ENCODE measurements around the gene FRMD7. TPM values are rescaled to one million over a fixed set of nuclear protein-coding genes. Genes with fewer than 3 reads are reported as not detected.
"Not testable (repeated sequence)": the region's sequence is repeated elsewhere in the genome, so short reads cannot be mapped to it uniquely, and the experiment has no call there.

FRMD7 gene
- total RNA-seq, 1 experiment from 2014 or later: not detected

DNA sequence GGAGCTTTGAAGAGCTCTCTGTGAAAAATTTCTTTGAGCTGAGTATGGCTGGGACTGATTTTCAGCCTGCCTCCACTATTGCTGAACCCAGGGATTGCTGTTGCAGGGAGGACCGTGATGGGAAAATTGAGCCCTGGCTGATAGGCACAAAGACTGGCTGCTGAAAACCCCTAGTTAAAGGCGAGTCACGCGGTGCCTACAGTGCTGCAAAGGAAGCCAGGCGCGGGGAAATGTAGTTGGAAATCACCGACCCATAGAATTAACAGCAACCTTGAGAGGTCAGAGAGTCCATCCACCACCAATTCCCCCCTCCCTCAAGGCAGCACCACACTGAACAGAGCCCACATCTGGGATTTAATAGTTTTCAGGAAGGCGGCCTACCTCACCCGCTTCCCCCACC, 26.0 kb downstream of the FRMD7 start:
- POLR2A ChIA-PET (ENCODE audit: low non-redundant PET): no interaction called here
- Histone ChIP-seq H3K4me1 (ENCODE audit: insufficient read depth, low read length, poor library complexity, severe bottlenecking) (no peaks in the 10 kb centered on the region), H3K4me3 (ENCODE audit: low read depth, low read length, poor library complexity, severe bottlenecking) (no peak overlapping the region), H3K9me3 (ENCODE audit: low read depth, low read length, poor library complexity, severe bottlenecking) (no peaks in the 10 kb centered on the region), H3K36me3 (ENCODE audit: insufficient read depth, low read length, poor library complexity, severe bottlenecking) (no peaks in the 10 kb centered on the region), H3K27ac (ENCODE audit: low read depth, low read length, poor library complexity, severe bottlenecking) (no peak overlapping the region), H3K27me3 (replicated peaks; ENCODE audit: insufficient read depth, low read depth, low read length, poor library complexity) (peaks cover 19% of the 10 kb centered on the region)
- CTCF ChIA-PET: no interaction called here
- TF ChIP-seq, protein P1, sequence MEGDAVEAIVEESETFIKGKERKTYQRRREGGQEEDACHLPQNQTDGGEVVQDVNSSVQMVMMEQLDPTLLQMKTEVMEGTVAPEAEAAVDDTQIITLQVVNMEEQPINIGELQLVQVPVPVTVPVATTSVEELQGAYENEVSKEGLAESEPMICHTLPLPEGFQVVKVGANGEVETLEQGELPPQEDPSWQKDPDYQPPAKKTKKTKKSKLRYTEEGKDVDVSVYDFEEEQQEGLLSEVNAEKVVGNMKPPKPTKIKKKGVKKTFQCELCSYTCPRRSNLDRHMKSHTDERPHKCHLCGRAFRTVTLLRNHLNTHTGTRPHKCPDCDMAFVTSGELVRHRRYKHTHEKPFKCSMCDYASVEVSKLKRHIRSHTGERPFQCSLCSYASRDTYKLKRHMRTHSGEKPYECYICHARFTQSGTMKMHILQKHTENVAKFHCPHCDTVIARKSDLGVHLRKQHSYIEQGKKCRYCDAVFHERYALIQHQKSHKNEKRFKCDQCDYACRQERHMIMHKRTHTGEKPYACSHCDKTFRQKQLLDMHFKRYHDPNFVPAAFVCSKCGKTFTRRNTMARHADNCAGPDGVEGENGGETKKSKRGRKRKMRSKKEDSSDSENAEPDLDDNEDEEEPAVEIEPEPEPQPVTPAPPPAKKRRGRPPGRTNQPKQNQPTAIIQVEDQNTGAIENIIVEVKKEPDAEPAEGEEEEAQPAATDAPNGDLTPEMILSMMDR (conservative IDR thresholded peaks at IDR 0.05; ENCODE audit: low read depth, low read length): no peak
- TF ChIP-seq EZH2 (IDR thresholded peaks at IDR 0.05; ENCODE audit: borderline replicate concordance, low read depth, low read length, poor library complexity, severe bottlenecking): no peak
- no TSS peak for BruUV-seq (replicated peaks)
- intact Hi-C loops (cut with micrococcal nuclease; ENCODE audit: unreplicated experiment): no loop called here
- no peak for DNase-seq (ENCODE audit: low spot score)

DNA sequence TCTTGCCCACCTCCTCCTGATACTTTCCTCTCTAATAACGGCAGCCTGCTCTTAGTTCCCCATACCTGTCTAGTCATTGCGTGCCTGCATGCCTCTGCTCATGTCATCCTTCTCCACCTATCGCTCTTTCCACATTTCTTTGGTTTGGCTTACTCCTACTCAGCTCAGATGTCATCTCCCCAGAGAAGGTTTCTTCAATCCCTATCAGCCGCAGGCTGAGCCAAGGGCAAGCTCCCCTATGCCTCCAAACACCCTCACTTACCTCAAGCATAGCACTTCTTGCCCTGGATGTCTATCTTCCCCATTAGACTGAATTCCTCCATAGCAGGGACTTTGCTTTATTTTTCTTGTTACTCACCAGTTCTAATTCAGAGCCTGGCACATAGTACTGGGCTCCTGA, 26.6 kb downstream of the FRMD7 start:
- no peaks in the 10 kb centered on the region for H3K36me3 ChIP-seq (ENCODE audit: insufficient read depth, low read length, poor library complexity, severe bottlenecking)
- intact Hi-C loops (cut with micrococcal nuclease; ENCODE audit: unreplicated experiment): no loop called here
- peaks cover 19% of the 10 kb centered on the region for H3K27me3 ChIP-seq (replicated peaks; ENCODE audit: insufficient read depth, low read depth, low read length, poor library complexity)
- H3K4me3 ChIP-seq (ENCODE audit: low read depth, low read length, poor library complexity, severe bottlenecking): no peak overlapping the region
- no peak for DNase-seq (ENCODE audit: low spot score)
- H3K9me3 ChIP-seq (ENCODE audit: low read depth, low read length, poor library complexity, severe bottlenecking): no peaks in the 10 kb centered on the region
- BruUV-seq (replicated peaks): no TSS peak
- no peak overlapping the region for H3K27ac ChIP-seq (ENCODE audit: low read depth, low read length, poor library complexity, severe bottlenecking)
- no peaks in the 10 kb centered on the region for H3K4me1 ChIP-seq (ENCODE audit: insufficient read depth, low read length, poor library complexity, severe bottlenecking)
- TF ChIP-seq, protein P1 (conservative IDR thresholded peaks at IDR 0.05; ENCODE audit: low read depth, low read length): no peak
- TF ChIP-seq EZH2 (IDR thresholded peaks at IDR 0.05; ENCODE audit: borderline replicate concordance, low read depth, low read length, poor library complexity, severe bottlenecking): no peak
- CTCF ChIA-PET: no interaction called here
- POLR2A ChIA-PET (ENCODE audit: low non-redundant PET): no interaction called here

DNA sequence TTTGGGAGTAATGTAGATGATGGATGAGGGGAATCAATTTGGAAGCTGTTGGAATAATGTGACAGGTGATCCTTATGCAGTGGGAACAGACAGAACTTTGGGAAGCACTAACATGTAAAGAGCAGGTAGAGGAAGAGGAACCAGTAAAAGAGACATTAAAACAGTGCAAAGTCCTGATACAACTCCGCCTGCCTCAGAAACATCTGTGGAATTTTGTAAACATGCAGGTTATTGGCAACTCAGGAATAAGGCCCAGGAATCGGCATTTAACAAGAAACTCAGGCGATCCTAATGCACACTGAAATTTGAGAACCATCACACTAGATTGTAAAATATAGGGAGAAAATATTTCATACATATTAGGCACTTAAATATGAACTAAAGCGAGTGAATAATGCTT, 29.1 kb downstream of the FRMD7 start:
- H3K9me3 ChIP-seq (ENCODE audit: low read depth, low read length, poor library complexity, severe bottlenecking); CTCF ChIA-PET; DNase-seq (ENCODE audit: low spot score); H3K36me3 ChIP-seq (ENCODE audit: insufficient read depth, low read length, poor library complexity, severe bottlenecking); H3K4me1 ChIP-seq (ENCODE audit: insufficient read depth, low read length, poor library complexity, severe bottlenecking); BruUV-seq (replicated peaks); H3K27ac ChIP-seq (ENCODE audit: low read depth, low read length, poor library complexity, severe bottlenecking); H3K4me3 ChIP-seq (ENCODE audit: low read depth, low read length, poor library complexity, severe bottlenecking); intact Hi-C loops (cut with micrococcal nuclease; ENCODE audit: unreplicated experiment): not testable (repeated sequence)
- peaks cover 16% of the 10 kb centered on the region for H3K27me3 ChIP-seq (replicated peaks; ENCODE audit: insufficient read depth, low read depth, low read length, poor library complexity)
- POLR2A ChIA-PET (ENCODE audit: low non-redundant PET): interaction anchor here (0.6 kb wide), 1 partner anchor 1055 kb away, joined by 3 read pairs; no protein-coding TSS in a partner anchor

DNA sequence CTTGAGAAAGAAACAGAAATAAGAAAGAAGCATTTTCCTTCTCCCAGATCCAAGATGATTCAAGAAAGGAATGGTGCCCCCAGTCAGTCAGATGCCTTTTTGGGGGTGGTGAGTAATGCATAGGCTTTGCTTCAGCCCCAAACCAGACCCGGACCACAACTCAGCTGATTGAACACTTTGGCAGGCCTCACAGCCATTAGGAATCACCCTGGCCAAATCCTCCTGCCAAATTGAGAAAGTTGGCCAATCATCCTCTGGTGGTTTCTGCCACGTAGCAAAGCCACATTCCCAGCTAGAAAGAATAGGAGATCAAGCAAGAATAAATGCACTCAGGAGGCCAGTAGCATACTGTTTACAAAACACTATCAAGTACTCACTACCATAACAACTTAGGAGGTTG, 33.7 kb downstream of the FRMD7 start:
- Histone ChIP-seq H3K4me1 (ENCODE audit: insufficient read depth, low read length, poor library complexity, severe bottlenecking) (no peaks in the 10 kb centered on the region), H3K36me3 (ENCODE audit: insufficient read depth, low read length, poor library complexity, severe bottlenecking) (no peaks in the 10 kb centered on the region), H3K27ac (ENCODE audit: low read depth, low read length, poor library complexity, severe bottlenecking) (no peak overlapping the region), H3K9me3 (ENCODE audit: low read depth, low read length, poor library complexity, severe bottlenecking) (no peaks in the 10 kb centered on the region), H3K27me3 (replicated peaks; ENCODE audit: insufficient read depth, low read depth, low read length, poor library complexity) (peaks cover 25% of the 10 kb centered on the region), H3K4me3 (ENCODE audit: low read depth, low read length, poor library complexity, severe bottlenecking) (no peak overlapping the region)
- DNase-seq (ENCODE audit: low spot score): no peak
- TF ChIP-seq, protein P1 (conservative IDR thresholded peaks at IDR 0.05; ENCODE audit: low read depth, low read length): no peak
- no peak for TF ChIP-seq EZH2 (IDR thresholded peaks at IDR 0.05; ENCODE audit: borderline replicate concordance, low read depth, low read length, poor library complexity, severe bottlenecking)
- CTCF ChIA-PET: no interaction called here
- intact Hi-C loops (cut with micrococcal nuclease; ENCODE audit: unreplicated experiment): no loop called here
- BruUV-seq (replicated peaks): no TSS peak
- POLR2A ChIA-PET (ENCODE audit: low non-redundant PET): no interaction called here

Data from A673 (cell line).